NOMO-1 treated with DMSO at 0.1 percent for 48 hours (cell line): ENCODE measurements around the gene ACCSL.

Source experiments
- DNase-seq: peaks from one replicate; lab custom pipeline; 2025; ENCODE audit not compliant: unreplicated experiment; lab: John Stamatoyannopoulos, UW

Gene ACCSL

GRCh38 chr11:44017443-44018126 is 30.2 kb upstream of the ACCSL start:
- no peak for DNase-seq

GRCh38 chr11:44018127-44018521 is 29.7 kb upstream of the ACCSL start:
- no peak for DNase-seq

GRCh38 chr11:44018829-44019228 is 29.0 kb upstream of the ACCSL start:
- no peak for DNase-seq

- DNase-seq, result no peak
Measured at GRCh38 chr11:44024977-44025376, 22.8 kb upstream of the ACCSL start.

GRCh38 chr11:44025727-44026126 is 22.1 kb upstream of the ACCSL start:
- no peak for DNase-seq

DNA sequence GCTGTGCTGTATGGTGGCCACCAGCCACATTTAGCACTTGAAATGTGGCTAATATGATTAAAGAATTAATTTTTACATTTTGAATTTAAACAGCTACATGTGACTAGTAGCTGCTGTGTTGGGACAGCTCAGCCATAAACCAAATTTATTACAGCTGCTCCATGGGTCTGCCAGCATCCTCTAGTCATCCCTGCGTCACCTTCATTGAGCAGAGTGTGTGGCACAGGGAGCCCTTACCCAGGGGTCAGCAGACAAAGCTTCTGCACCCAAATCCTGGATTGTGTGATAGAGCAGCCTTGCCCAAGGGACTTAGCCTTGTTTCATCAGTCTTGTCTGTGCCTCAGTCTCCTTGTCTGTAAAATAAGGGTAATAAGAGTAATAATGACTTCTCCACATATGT is 19.4 kb upstream of the ACCSL start:
- no peak for DNase-seq

DNA sequence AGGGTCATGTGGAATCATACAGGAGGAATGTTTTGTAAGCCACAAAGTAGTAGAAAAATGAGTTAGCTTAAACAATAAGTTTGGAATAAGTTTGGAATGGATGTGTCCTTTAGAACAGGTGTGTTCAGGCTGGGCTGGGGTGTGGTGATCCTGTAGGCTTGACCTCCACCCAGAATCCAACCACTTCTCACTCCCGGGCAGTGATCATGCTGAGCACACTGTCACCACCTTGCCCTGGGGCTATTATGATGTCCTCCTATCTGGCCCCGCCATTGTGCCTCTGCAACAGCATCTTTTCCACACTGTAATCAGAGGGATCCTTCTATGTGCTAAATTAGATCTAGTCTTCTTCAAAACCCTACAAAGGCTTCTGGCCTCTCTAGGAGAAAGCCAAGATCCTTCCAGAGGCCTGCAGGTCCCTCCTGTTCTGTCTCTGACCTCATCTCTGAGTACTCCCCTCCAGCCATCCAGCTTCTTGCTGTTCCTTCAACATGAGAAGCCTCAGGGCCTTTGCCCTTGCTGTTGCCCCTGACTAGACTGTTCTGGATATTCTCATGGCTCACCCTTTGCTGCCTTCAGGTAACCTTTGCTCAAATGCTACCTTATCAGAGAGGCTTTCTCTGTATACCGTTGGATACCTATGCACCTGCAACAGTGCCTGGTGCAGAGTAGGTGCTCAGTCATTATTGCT is 18.8 kb upstream of the ACCSL start:
- DNase-seq, result no peak

DNA sequence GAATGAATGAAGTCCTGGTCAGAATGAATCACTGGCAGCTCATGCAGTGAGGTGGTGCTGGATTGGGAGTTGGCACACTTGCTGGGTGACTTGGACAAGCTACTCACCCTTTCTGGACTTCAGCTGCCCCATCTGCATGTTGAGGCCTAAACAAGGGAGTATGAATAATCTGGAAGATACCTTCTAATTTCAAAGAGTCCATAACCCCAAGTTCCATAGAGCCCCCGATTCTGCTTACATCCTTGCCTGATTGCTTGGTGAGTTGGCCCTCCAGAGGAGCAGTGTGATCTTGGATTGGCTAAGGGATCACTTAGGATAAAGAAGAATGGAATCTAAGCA is 18.3 kb upstream of the ACCSL start:
- DNase-seq, result no peak

GRCh38 chr11:44029977-44030911 is 17.5 kb upstream of the ACCSL start:
- DNase-seq, result no peak

GRCh38 chr11:44030996-44031395 is 16.8 kb upstream of the ACCSL start:
- DNase-seq, result no peak

DNA sequence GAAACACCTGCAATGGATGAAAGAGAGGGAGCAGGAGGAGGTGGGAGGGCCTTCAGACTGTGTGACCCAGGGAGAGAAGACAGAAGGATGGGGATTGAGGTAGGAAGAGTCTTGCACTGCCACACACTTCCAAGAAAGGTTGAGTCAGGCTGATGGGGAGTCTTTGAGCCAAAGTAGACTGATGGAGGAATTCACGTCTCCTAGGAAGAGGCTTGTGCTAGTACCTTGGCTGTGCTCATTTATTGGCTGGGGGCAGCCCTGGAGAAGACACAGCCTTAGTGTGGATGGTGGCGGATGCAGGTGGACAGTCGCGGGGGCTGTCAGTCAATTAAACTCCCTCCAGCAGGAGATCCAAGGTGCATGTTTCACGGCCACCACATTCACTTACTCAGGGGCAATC is 16.2 kb upstream of the ACCSL start:
- no peak for DNase-seq

DNA sequence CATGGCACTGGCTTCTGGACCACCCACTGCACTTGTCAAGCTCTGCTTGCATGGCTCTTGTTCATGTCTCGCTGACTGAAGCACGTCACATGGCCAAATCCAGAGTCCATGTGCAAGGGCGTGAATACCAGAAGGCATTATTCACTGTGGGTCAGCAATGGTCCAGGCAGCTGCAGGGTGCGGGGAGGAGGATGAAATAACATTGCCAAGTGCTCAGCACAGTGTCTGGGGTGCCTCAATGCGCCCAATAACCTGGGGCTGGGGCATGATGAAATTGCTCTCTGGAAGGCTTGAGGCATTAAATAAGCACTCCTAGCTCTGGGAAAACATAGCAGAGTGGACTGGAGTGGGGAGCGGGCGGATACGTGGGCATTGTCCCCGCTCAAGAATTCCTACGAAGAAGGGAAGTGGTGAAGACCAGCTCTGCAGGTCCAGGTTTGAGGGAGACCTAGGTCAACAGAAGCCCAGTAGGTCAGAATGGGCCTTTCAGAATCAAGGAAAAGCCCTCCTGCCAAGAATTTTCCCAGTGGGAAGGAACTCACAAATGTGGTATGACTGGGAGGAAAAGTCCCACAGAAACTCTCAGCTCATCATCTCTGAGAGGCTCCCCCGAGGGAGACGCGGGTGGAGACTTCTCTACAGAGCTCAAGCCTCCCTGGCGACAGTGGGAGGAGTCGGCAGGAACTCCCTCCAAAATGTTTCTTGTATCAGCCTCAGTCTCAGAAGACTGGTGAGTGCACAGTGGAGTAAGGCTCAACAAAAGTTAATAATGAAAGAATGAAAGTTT is 15.3 kb upstream of the ACCSL start:
- no peak for DNase-seq

DNA sequence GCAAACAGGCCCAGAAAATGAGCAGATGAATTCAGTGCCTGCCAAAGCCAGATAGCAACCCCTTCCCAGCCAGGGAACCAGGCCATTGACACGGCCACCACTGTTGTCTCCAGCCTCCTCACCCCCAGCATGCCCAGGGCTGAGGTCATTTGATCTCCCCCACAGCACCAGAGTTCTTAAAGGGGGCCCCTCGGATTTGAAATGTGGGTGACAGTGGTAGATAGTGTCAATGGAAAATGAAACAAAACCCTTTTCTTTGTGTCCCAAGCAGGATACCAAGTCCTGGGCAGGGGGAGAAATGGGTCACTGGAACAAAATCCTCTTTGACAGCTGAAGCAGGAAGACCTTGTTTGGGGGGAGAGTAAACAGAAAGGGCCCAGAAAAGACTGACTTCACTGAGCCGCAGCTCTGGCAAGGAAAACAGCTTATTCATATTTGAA is 14.3 kb upstream of the ACCSL start:
- no peak for DNase-seq

DNA sequence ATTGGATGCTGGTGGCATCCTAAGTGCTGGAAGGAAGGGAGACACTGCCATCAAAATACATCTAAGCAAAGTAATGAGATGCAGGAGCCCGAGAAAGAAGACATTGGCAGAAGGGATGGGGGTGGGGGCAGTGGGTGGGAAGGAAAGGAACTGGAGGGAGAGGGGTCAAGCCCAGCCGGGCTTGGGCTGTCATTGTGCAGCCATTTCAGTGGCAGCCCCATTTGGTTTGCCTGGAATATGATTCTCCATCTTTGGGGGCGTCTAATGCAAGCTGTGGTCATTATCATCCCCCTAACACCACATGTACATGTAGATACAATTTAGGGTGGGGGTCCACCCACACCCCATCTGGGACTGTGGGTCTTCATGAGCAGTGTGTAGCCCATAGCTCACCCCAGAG is 13.9 kb upstream of the ACCSL start:
- no peak for DNase-seq

DNA sequence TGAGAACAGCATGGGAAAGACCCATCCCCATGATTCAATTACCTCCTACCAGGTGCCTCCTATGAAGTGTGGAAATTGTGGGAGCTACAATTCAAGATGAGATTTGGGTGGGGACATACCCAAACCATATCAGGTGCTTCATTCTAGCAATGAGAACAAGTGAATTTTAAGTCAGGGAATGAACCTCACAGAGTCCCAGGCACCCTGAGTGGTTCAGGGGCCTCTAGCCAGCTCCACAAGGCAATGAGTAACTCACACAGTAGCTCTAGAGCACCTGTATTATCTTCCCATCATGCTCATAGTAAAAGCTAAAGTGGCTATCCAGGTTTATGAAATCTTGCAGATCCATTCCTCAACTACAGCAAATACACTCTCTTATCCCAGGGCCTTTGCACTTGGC is 13.1 kb upstream of the ACCSL start:
- no peak for DNase-seq

DNA sequence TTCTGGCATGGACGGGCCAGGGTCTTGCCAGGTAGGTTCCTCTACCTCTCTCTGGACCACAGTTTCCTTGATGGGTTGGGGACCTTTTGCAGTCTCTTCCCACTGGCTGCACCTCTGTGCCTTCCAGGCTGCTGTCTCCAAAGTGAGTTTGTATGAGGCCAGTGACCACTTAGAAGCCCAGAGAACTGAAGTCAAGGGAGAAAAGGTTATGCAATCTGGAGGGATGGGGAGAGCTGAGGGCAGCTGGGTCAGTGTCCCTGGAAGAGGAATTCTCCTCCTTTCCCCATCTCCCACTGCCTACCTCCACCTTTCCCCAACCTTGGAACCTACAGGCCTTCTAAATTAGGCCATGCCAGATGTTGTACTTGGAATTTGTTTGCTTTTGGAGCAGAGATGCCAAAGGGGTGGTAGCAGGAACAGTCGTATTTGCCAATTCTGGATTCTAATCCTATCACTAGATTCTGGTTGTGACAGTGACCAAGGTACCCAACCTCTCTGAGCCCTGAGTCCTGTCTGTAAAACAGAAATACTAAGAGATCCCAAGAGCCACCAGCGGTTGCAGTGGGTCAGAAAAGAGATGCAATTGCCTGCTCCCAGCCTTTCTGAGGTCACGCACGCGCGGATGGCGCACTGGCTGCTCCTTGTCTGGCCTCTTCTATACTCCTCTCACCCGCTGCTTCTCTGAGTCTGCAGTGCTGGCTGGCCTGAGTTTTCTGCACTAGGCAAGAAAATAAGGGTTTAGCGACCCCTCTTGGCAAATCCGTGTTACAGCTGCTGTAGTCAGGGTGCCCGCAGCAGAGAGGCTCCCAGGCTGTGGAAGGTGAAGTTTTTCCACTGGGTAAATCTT is 10.7 kb upstream of the ACCSL start:
- peak; percentile 41 for DNase-seq

DNA sequence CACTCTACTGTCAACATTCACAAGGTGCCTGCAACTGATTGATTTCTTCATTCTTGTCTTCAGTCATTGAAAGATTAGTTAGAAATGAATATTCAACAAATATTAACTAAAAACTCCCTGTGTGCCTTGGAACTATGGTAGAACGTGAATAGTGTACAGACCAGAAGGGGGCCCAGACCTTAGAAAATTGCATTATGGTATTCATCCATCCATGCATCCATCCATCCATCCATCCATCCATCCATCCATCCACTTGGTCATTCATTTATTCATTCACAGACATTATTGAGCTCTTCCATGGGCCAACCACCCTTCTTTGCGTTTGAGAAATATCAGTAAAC is 10.2 kb upstream of the ACCSL start:
- no peak for DNase-seq

- DNase-seq, result no peak
Measured at GRCh38 chr11:44043157-44043556, 4.6 kb upstream of the ACCSL start.

GRCh38 chr11:44046182-44046581 is 1.6 kb upstream of the ACCSL start:
- DNase-seq, result no peak

- DNase-seq, result no peak
Measured at GRCh38 chr11:44047298-44047697, 483 bp upstream of the ACCSL start.
